Stimulated activated naive CD8-positive, alpha-beta T cell treated with anti-CD3 and anti-CD28 coated beads, Interleukin-15, amount 100 ng/mL, for 72 hours (primary cell): Measurements from ENCODE around the gene TAS2R39.
"Not testable (repeated sequence)": the region's sequence is repeated elsewhere in the genome, so short reads cannot be mapped to it uniquely, and the experiment has no call there.

Experiments
- ATAC-seq: fragments of 150-1000 bp; cut with Tn5 transposase; 2 replicates; pipeline ENCODE4 v1.10.0; 2021; ENCODE audit warnings: mild to moderate bottlenecking, moderate library complexity
- DNase-seq, 2 donors: peaks; one replicate each; pipeline ENCODE4 v3.0.0; 2021 to 2022
- H3K27ac Mint-ChIP-seq, 2 donors: one replicate each; pipeline ENCODE4 v1.8.0; 2022; ENCODE audit warnings: mild to moderate bottlenecking in 2 of 2, mixed read lengths in 2 of 2, moderate library complexity in 2 of 2
- H3K27me3 Mint-ChIP-seq: one replicate; pipeline ENCODE4 v1.8.0; 2022; ENCODE audit warnings: mixed read lengths
- H3K4me1 Mint-ChIP-seq: one replicate; pipeline ENCODE4 v1.8.0; 2022; ENCODE audit warnings: mild to moderate bottlenecking, mixed read lengths
- H3K4me3 Mint-ChIP-seq, 2 donors: one replicate each; pipeline ENCODE4 v1.8.0; 2022; ENCODE audit warnings: mild to moderate bottlenecking in 2 of 2, mixed read lengths in 2 of 2, moderate library complexity in 1 of 2
- H3K9me3 Mint-ChIP-seq, 2 donors: one replicate each; pipeline ENCODE4 v1.8.0; 2022; ENCODE audit warnings: mixed read lengths in 2 of 2

TAS2R39 gene

GRCh38 chr7:143203386-143203785, 20.2 kb downstream of the TAS2R39 start:
- peaks cover 15% of the 10 kb centered on the region for H3K4me1 Mint-ChIP-seq
- no peaks in the 10 kb centered on the region for H3K9me3 Mint-ChIP-seq
- ATAC-seq, result no peak
- no peak for DNase-seq
- H3K27me3 Mint-ChIP-seq, result no peaks in the 10 kb centered on the region
- no peak overlapping the region for H3K4me3 Mint-ChIP-seq
- no peak overlapping the region for H3K27ac Mint-ChIP-seq

DNA sequence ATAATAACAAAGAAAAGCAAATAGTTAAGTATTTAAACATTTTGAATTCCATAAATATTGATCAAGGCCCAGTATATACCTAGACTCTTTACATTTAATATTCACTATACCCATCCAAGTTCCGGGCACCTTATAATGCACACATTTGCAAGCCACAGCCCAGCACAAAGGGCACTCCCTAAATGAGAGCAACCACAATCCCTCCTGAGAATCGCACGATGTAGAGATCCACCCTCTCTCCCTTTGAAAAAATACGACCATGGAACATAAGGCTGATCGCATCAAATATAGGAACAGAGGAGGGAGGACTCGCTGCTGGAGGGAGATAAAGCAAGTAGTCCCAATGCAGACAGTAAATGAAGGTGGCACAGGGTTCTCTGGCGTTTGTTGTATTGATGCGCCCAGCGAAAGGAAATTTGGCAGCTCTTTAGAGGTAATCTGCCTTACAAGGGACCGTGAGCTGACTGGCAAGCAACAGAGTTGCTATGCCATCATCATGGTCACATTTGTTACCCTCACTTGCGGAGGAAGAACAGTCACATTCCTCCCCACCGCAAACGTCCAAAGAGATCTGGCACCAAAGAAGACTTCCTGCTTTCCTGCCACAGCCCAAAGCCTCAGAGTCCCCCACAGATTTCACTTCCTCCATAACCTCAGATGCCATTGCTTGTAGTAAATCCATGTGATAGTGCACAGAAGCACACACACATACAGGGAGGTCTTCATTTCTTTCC, 22.5 kb downstream of the TAS2R39 start:
- peak overlapping the region in 1 of 2 donors; percentile 44 for H3K27ac Mint-ChIP-seq

DNA sequence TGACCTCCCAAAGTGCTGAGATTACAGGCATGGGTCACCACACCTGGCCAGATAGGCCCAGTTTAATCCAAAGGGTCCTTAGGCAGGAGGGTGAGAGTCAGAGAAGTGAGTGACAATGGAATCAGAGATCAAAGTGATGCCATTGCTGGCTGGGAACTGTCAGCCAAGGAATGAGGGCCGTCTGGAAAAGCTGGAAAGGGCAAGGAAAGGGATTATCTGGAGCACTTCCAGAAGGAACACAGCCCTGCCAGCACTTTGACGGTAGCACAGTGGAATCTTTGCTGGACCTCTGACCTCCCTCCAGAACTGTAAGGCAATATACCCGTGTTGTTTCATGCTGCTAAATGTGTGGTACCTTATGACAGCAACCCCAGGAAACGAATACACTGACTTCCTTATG, 27.3 kb downstream of the TAS2R39 start:
- H3K9me3 Mint-ChIP-seq, result no peaks in the 10 kb centered on the region
- ATAC-seq, result no peak
- H3K4me1 Mint-ChIP-seq, result peaks cover 9% of the 10 kb centered on the region
- H3K27ac Mint-ChIP-seq, result no peak overlapping the region
- DNase-seq, result no peak
- H3K4me3 Mint-ChIP-seq, result no peak overlapping the region
- no peaks in the 10 kb centered on the region for H3K27me3 Mint-ChIP-seq

More for the DNA sequence above, 22.5 kb downstream of the TAS2R39 start:
- Mint-ChIP-seq H3K4me1 (peaks cover 15% of the 10 kb centered on the region), H3K4me3 (peak overlapping the region in 1 of 2 donors; percentile 4), H3K27me3 (no peaks in the 10 kb centered on the region), H3K9me3 (no peaks in the 10 kb centered on the region)
- ATAC-seq (peak; percentile 83), DNase-seq (peak in 1 of 2 donors; percentile 34)

DNA sequence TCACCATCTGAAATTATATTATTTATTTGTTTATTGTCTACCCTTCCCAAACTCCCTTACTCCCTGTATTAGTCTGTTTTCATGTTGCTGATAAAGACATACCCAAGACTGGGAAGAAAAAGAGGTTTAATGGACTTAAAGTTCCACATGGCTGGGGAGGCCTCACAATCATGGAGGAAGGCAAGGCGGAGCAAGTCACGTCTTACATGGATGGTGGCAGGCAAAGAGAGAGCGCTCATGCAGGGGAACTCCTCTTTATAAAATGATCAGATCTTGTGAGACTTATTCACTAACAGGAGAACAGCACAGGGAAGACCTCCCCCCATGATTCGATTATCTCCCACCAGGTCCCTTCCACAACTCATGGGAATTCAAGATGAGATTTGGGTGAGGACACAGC, 30.3 kb downstream of the TAS2R39 start:
- not testable (repeated sequence) for H3K27ac Mint-ChIP-seq, H3K9me3 Mint-ChIP-seq, H3K4me3 Mint-ChIP-seq, ATAC-seq, H3K4me1 Mint-ChIP-seq, H3K27me3 Mint-ChIP-seq, DNase-seq

- H3K4me3 Mint-ChIP-seq, result no peak overlapping the region
Measured at GRCh38 chr7:143214789-143215679, 31.8 kb downstream of the TAS2R39 start.

GRCh38 chr7:143216151-143216550, 32.9 kb downstream of the TAS2R39 start:
- Mint-ChIP-seq H3K9me3 (no peaks in the 10 kb centered on the region), H3K4me3 (no peak overlapping the region), H3K27me3 (no peaks in the 10 kb centered on the region), H3K27ac (no peak overlapping the region), H3K4me1 (no peaks in the 10 kb centered on the region)
- ATAC-seq, result no peak
- no peak for DNase-seq

More at GRCh38 chr7:143214789-143215679, 31.8 kb downstream of the TAS2R39 start:
- H3K27me3 Mint-ChIP-seq, result no peaks in the 10 kb centered on the region
- H3K4me1 Mint-ChIP-seq, result no peaks in the 10 kb centered on the region
- DNase-seq (peak; percentile 51 to 68), ATAC-seq (peak; percentile 71)
- no peaks in the 10 kb centered on the region for H3K9me3 Mint-ChIP-seq
- H3K27ac Mint-ChIP-seq, result no peak overlapping the region

- H3K9me3 Mint-ChIP-seq, result no peaks in the 10 kb centered on the region
- ATAC-seq (no peak), DNase-seq (no peak)
- no peak overlapping the region for H3K27ac Mint-ChIP-seq
- peaks cover 5% of the 10 kb centered on the region for H3K27me3 Mint-ChIP-seq
- no peaks in the 10 kb centered on the region for H3K4me1 Mint-ChIP-seq
- H3K4me3 Mint-ChIP-seq, result no peak overlapping the region
Measured at GRCh38 chr7:143216686-143217085, 33.5 kb downstream of the TAS2R39 start.

DNA sequence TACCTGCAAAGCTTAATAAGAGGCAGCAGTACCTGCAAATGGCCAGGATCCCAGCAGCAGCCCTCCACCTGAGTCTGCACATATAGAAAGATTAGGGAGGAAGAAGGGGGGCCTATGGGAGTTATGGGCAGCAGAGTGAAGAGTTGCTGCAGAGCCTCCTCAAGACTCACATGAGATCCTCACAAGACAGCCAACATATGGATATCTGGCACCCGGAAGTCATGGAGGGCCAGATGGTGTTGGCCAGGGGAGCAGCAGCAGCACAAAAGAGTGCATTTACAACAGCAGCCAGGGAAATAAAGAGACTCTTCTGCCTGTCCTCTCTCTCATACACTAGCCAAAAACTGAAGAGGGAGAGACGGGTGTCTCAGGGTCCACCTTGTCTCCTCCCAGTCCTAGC, 34.6 kb downstream of the TAS2R39 start:
- no peak overlapping the region for H3K27ac Mint-ChIP-seq
- DNase-seq (no peak), ATAC-seq (no peak)
- H3K4me1 Mint-ChIP-seq, result no peaks in the 10 kb centered on the region
- no peak overlapping the region for H3K4me3 Mint-ChIP-seq
- peaks cover 16% of the 10 kb centered on the region for H3K27me3 Mint-ChIP-seq
- H3K9me3 Mint-ChIP-seq, result no peaks in the 10 kb centered on the region

DNA sequence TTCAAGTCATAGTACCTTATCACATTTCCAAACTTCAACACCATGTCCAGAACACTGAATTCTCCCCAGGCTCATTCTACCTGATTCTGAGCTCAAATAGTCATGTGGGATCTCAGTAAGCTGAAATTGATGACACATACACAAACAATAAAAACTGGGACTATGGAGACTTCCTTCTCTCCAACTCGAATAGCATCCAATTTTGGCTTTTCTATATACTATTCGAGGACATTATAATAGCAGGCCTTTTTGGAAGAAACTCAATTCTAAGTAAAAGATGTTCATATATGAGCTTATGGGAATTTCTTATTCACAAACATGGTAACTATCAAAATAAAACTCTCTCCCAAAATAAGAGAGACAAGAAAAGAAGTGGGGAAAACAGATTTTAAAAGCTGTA, 38.1 kb downstream of the TAS2R39 start:
- peaks cover 28% of the 10 kb centered on the region for H3K27me3 Mint-ChIP-seq
- no peaks in the 10 kb centered on the region for H3K9me3 Mint-ChIP-seq
- ATAC-seq (no peak), DNase-seq (no peak)
- H3K4me1 Mint-ChIP-seq, result no peaks in the 10 kb centered on the region
- no peak overlapping the region for H3K27ac Mint-ChIP-seq
- H3K4me3 Mint-ChIP-seq, result no peak overlapping the region

DNA sequence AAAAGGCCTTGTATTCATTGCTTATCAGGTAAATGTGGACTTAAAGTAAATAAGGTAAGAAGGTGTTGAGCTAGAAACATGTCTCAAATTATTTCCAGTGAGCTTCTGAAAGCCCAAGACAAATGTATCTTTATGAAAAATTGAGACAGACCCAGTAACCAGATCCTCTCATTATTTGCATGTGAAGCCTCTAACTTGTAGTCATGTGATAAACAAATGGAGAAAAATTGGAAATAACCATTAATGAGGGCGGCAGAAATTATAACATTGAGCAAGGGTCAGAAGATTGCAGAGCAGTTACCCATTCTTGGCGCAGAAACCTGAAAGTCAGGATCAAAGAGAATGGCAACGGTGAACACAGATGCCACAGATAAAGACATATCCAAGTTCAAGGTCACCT, 38.5 kb downstream of the TAS2R39 start, which contains the start of gene TAS2R40:
Gene TAS2R40, plus strand, starts transcription at position 301 of the 400 bp plus-strand sequence. Its CDS starts 42 bp downstream, at position 343.
- H3K27me3 Mint-ChIP-seq, result peaks cover 28% of the 10 kb centered on the region
- ATAC-seq (no peak), DNase-seq (no peak)
- H3K4me1 Mint-ChIP-seq, result no peaks in the 10 kb centered on the region
- H3K9me3 Mint-ChIP-seq, result no peaks in the 10 kb centered on the region
- no peak within 1 kb of the TSS for H3K27ac Mint-ChIP-seq
- H3K4me3 Mint-ChIP-seq, result no peak within 1 kb of the TSS

GRCh38 chr7:143222782-143223181, 39.6 kb downstream of the TAS2R39 start:
- Mint-ChIP-seq H3K27me3 (peaks cover 28% of the 10 kb centered on the region), H3K9me3 (no peaks in the 10 kb centered on the region), H3K4me3 (no peak overlapping the region), H3K4me1 (no peaks in the 10 kb centered on the region), H3K27ac (no peak overlapping the region)
- DNase-seq (no peak), ATAC-seq (no peak)

DNA sequence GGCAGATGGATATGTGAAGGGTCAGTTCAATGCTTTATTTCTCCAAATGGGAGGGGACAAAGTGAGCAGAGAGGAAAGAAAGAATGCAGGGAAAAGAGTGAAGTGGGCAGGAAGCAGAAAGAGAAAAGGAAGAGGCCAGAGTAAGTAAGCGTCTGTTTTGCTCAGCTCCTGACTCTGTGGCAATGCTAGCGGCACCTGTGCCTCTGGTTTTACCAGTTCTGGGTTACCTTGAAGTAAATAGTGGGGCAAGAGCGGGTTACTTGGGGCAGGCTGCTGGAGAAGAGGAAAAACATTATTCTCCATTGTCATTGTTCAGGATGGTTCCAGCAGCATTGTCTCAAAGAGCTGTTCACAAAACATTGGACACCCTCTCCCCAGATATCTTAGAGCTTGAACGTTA, 40.6 kb downstream of the TAS2R39 start:
- peaks cover 28% of the 10 kb centered on the region for H3K27me3 Mint-ChIP-seq
- DNase-seq (no peak), ATAC-seq (no peak)
- H3K27ac Mint-ChIP-seq, result peak overlapping the region in 1 of 2 donors; percentile 34
- H3K4me1 Mint-ChIP-seq, result no peaks in the 10 kb centered on the region
- H3K9me3 Mint-ChIP-seq, result no peaks in the 10 kb centered on the region
- H3K4me3 Mint-ChIP-seq, result no peak overlapping the region

- no peak for ATAC-seq
- Mint-ChIP-seq H3K4me1 (no peaks in the 10 kb centered on the region), H3K27me3 (peaks cover 28% of the 10 kb centered on the region), H3K9me3 (no peaks in the 10 kb centered on the region), H3K4me3 (no peak overlapping the region), H3K27ac (no peak overlapping the region)
- no peak for DNase-seq
Measured at GRCh38 chr7:143225047-143225446, 41.8 kb downstream of the TAS2R39 start.

DNA sequence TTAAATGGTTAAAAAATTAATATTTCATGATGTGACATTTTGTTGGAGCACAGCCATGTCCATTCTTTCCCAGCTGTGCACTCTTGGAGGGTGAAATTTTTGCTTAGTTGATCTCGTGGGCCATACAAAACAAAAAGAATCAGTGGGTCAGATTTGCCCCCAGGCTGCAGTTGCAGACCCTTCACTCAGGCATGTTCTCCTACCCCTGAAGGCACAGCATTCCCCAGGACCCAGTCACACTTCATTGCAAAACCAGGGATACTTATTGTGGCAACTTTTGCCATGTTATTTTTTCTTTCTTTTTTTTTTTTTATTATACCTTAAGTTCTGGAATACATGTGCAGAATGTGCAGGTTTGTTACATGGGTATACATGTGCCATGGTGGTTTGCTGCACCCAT, 44.6 kb downstream of the TAS2R39 start:
- no peaks in the 10 kb centered on the region for H3K4me1 Mint-ChIP-seq
- no peak overlapping the region for H3K27ac Mint-ChIP-seq
- H3K4me3 Mint-ChIP-seq, result no peak overlapping the region
- no peak for DNase-seq
- ATAC-seq, result no peak
- peaks cover 12% of the 10 kb centered on the region for H3K27me3 Mint-ChIP-seq
- no peaks in the 10 kb centered on the region for H3K9me3 Mint-ChIP-seq

GRCh38 chr7:143229054-143229790, 46.0 kb downstream of the TAS2R39 start:
- H3K27ac Mint-ChIP-seq, result no peak overlapping the region
- H3K9me3 Mint-ChIP-seq, result no peaks in the 10 kb centered on the region
- ATAC-seq (no peak), DNase-seq (no peak)
- H3K4me1 Mint-ChIP-seq, result no peaks in the 10 kb centered on the region
- H3K4me3 Mint-ChIP-seq, result no peak overlapping the region
- no peaks in the 10 kb centered on the region for H3K27me3 Mint-ChIP-seq
